ENCODE data around the gene VSNL1.

DNA sequence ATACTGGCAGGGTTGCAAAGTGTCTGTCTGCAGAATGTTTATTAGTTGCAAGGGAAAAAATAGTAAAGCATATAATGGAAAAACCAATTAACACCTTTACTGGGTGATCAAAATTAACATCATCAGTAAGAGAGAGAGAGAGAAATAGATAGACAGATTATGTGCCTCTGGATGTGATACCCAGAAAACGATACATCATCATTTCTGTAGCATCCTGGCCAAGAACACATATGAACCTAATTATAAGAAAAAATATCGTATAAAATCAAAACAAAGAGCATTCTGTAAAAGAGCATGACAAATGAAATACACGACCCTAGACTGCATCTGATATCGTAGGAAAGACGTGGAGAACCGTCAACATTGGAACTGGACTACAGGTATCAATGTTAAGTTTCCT is 148.5 kb downstream of the VSNL1 start:
- no peak for TF ChIP-seq CTCF (IDR thresholded peaks at IDR 0.05; ENCODE audit: low read depth, low read length)
- no peak for TF ChIP-seq MYC (IDR thresholded peaks at IDR 0.05; ENCODE audit: low read depth, low read length)
- no peak for TF ChIP-seq POLR2A (IDR thresholded peaks at IDR 0.05; ENCODE audit: extremely low read depth, insufficient read length)

All from NB4 (cell line).